ENCODE results near the gene RSPH1.

DNA sequence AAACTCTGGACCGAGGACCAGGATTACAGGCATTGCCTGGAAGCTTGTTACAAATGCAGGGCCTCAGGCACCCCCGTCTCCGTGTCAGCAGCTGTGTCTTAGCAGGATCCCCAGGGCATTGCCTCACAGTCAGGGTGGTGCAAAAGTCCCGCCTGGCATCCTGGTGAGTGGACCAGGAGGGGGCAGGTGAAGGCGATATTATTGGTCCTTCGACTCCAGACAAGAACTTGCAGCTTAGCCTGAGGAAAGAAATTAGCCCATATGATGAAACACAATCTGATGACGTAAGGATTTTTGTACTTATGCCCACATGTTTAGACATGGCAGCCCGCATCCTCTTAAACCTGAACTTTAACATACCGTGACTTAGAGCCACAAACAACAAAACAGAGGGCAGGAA lies 40.8 kb downstream of the RSPH1 start:
- TF ChIP-seq, protein P1, sequence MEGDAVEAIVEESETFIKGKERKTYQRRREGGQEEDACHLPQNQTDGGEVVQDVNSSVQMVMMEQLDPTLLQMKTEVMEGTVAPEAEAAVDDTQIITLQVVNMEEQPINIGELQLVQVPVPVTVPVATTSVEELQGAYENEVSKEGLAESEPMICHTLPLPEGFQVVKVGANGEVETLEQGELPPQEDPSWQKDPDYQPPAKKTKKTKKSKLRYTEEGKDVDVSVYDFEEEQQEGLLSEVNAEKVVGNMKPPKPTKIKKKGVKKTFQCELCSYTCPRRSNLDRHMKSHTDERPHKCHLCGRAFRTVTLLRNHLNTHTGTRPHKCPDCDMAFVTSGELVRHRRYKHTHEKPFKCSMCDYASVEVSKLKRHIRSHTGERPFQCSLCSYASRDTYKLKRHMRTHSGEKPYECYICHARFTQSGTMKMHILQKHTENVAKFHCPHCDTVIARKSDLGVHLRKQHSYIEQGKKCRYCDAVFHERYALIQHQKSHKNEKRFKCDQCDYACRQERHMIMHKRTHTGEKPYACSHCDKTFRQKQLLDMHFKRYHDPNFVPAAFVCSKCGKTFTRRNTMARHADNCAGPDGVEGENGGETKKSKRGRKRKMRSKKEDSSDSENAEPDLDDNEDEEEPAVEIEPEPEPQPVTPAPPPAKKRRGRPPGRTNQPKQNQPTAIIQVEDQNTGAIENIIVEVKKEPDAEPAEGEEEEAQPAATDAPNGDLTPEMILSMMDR (IDR thresholded peaks at IDR 0.05): no peak
- no peak for TF ChIP-seq POLR2A (IDR thresholded peaks at IDR 0.05)
- TF ChIP-seq EP300 (IDR thresholded peaks at IDR 0.05): no peak
